Loucy (cell line): ENCODE results near the gene FGF21.

Experiments used
- H2AFZ ChIP-seq: fragments of 200-600 bp; sonication (generic); 2 replicates; pipeline ENCODE4 v1.6.0; 2016; ENCODE audit warnings: antibody characterized with exemption, mild to moderate bottlenecking, low read length, moderate library complexity
- H3F3A ChIP-seq: fragments of 200-600 bp; 2 replicates; pipeline ENCODE4 v1.6.0; 2016; ENCODE audit warnings: antibody characterized with exemption, low read depth, mild to moderate bottlenecking
- H3K27me3 ChIP-seq: fragments of 200-600 bp; sonication (generic); 2 replicates; pipeline ENCODE4 v1.6.1; 2014; ENCODE audit warnings: low read length, mild to moderate bottlenecking; ENCODE audit not compliant: insufficient read depth, poor library complexity, severe bottlenecking
- H3K36me3 ChIP-seq: fragments of 200-600 bp; sonication (generic); 2 replicates; pipeline ENCODE4 v1.6.1; 2016; ENCODE audit warnings: low read length; ENCODE audit not compliant: insufficient read depth
- H3K4me1 ChIP-seq: fragments of 200-600 bp; sonication (generic); 2 replicates; pipeline ENCODE4 v1.5.1; 2014; ENCODE audit warnings: low read length, mild to moderate bottlenecking; ENCODE audit not compliant: insufficient read depth, poor library complexity, severe bottlenecking
- H3K4me2 ChIP-seq: fragments of 200-600 bp; sonication (generic); 2 replicates; pipeline ENCODE4 v1.6.0; 2014; ENCODE audit warnings: antibody characterized with exemption, low read length, low read depth, mild to moderate bottlenecking; ENCODE audit not compliant: poor library complexity, severe bottlenecking
- H3K4me3 ChIP-seq: fragments of 200-600 bp; sonication (generic); 2 replicates; pipeline ENCODE4 v1.5.1; 2014; ENCODE audit warnings: low read length, mild to moderate bottlenecking, mixed read lengths; ENCODE audit not compliant: poor library complexity, severe bottlenecking
- H3K79me2 ChIP-seq: fragments of 200-600 bp; sonication (generic); 2 replicates; pipeline ENCODE4 v1.6.1; 2014; ENCODE audit warnings: low read length; ENCODE audit not compliant: insufficient read depth
- H3K9ac ChIP-seq: fragments of 200-600 bp; sonication (generic); 2 replicates; pipeline ENCODE4 v1.6.0; 2014; ENCODE audit warnings: mild to moderate bottlenecking, low read depth, low read length, moderate library complexity; ENCODE audit not compliant: poor library complexity, severe bottlenecking
- H3K9me2 ChIP-seq: fragments of 200-600 bp; sonication (generic); replicated peaks from 2 replicates; pipeline ENCODE4 v1.6.1; 2016; ENCODE audit warnings: low read depth, low read length, mixed read lengths
- H3K9me3 ChIP-seq: fragments of 200-600 bp; sonication (generic); 2 replicates; pipeline ENCODE4 v1.6.1; 2014; ENCODE audit warnings: mild to moderate bottlenecking, antibody characterized with exemption, low read length, low read depth; ENCODE audit not compliant: insufficient read depth
- H4K20me1 ChIP-seq: fragments of 200-600 bp; sonication (generic); 2 replicates; pipeline ENCODE4 v1.6.0; 2014; ENCODE audit warnings: antibody characterized with exemption, low read length, mild to moderate bottlenecking; ENCODE audit not compliant: insufficient read depth, poor library complexity, severe bottlenecking
- CTCF ChIP-seq: fragments of 200-600 bp; sonication (generic); conservative IDR thresholded peaks from 2 replicates; pipeline ENCODE4 v1.5.1; 2014; ENCODE audit warnings: mild to moderate bottlenecking, antibody characterized with exemption, low read length
- EZH2phosphoT487 ChIP-seq: fragments of 200-600 bp; IDR thresholded peaks from 2 replicates; pipeline ENCODE4 v1.6.1; 2018; ENCODE audit warnings: antibody characterized with exemption, mild to moderate bottlenecking, moderate library complexity, borderline replicate concordance

FGF21 gene

GRCh38 chr19:48718711-48719231 is 36.6 kb upstream of the FGF21 start:
- Histone ChIP-seq H3K9me2 (no peaks in the 10 kb centered on the region), H3K4me2 (no peak overlapping the region), H3K27me3 (no peaks in the 10 kb centered on the region), H3K36me3 (no peaks in the 10 kb centered on the region), H3K9ac (no peak overlapping the region), H3K4me1 (peaks cover 12% of the 10 kb centered on the region), H3K9me3 (no peaks in the 10 kb centered on the region), H3K79me2 (peaks cover 11% of the 10 kb centered on the region; the same call in 1 of the 2 replicates), H3F3A (no peaks in the 10 kb centered on the region), H4K20me1 (no peaks in the 10 kb centered on the region), H2AFZ (no peak overlapping the region), H3K4me3 (no peak overlapping the region)
- TF ChIP-seq CTCF: no peak
- TF ChIP-seq EZH2phosphoT487: no peak

GRCh38 chr19:48719263-48720171 is 35.8 kb upstream of the FGF21 start, which contains the start of gene MAMSTR:
Gene MAMSTR, minus strand, starts transcription at chr19:48719725. Its CDS starts 694 bp downstream, at chr19:48719031.
- no peaks in the 10 kb centered on the region for H3K27me3 ChIP-seq
- H2AFZ ChIP-seq: peak within 1 kb of the TSS; percentile 82
- no peaks in the 10 kb centered on the region for H3K36me3 ChIP-seq
- H3F3A ChIP-seq: no peaks in the 10 kb centered on the region
- H4K20me1 ChIP-seq: no peaks in the 10 kb centered on the region
- H3K9me2 ChIP-seq: no peaks in the 10 kb centered on the region
- peak within 1 kb of the TSS; percentile 31 for H3K9ac ChIP-seq
- H3K4me2 ChIP-seq: peak within 1 kb of the TSS; percentile 87
- peaks cover 11% of the 10 kb centered on the region; the same call in 1 of the 2 replicates for H3K79me2 ChIP-seq
- TF ChIP-seq CTCF (no peak), EZH2phosphoT487 (no peak)
- peaks cover 11% of the 10 kb centered on the region for H3K4me1 ChIP-seq
- H3K4me3 ChIP-seq: peak within 1 kb of the TSS; percentile 75
- no peaks in the 10 kb centered on the region for H3K9me3 ChIP-seq

- no peaks in the 10 kb centered on the region for H3F3A ChIP-seq
- H2AFZ ChIP-seq: peak overlapping the region; percentile 82
- H3K9me3 ChIP-seq: no peaks in the 10 kb centered on the region
- H3K4me1 ChIP-seq: peaks cover 7% of the 10 kb centered on the region
- peaks cover 4% of the 10 kb centered on the region; the same call in 1 of the 2 replicates for H3K79me2 ChIP-seq
- no peak for TF ChIP-seq CTCF
- TF ChIP-seq EZH2phosphoT487: no peak
- no peaks in the 10 kb centered on the region for H3K36me3 ChIP-seq
- H3K4me2 ChIP-seq: peak overlapping the region; percentile 87
- H4K20me1 ChIP-seq: no peaks in the 10 kb centered on the region
- peak overlapping the region; percentile 31 for H3K9ac ChIP-seq
- H3K9me2 ChIP-seq: no peaks in the 10 kb centered on the region
- no peaks in the 10 kb centered on the region for H3K27me3 ChIP-seq
- peak overlapping the region; percentile 75 for H3K4me3 ChIP-seq
Observed at GRCh38 chr19:48720251-48720612, 35.1 kb upstream of the FGF21 start.
